Subcutaneous abdominal adipose tissue (tissue), 5 donors: ENCODE data around the gene RNF135.
"Not testable (repeated sequence)": the region's sequence is repeated elsewhere in the genome, so short reads cannot be mapped to it uniquely, and the experiment has no call there.

Experiments used
- H3K27ac ChIP-seq: one replicate; pipeline ENCODE4 v1.7.0; 2013; ENCODE audit warnings: low read depth, mild to moderate bottlenecking, inconsistent platforms, low read length, moderate library complexity
- H3K27me3 ChIP-seq, 5 donors: one replicate each; pipeline ENCODE4 v1.7.0; 2013; ENCODE audit warnings: low read length in 5 of 5, inconsistent platforms in 1 of 5; ENCODE audit not compliant: control insufficient read depth in 5 of 5, insufficient read depth in 4 of 5
- H3K36me3 ChIP-seq, 5 donors: one replicate each; pipeline ENCODE4 v1.7.0; 2013; ENCODE audit warnings: low read length in 5 of 5; ENCODE audit not compliant: control insufficient read depth in 5 of 5, insufficient read depth in 5 of 5
- H3K4me1 ChIP-seq, 5 donors: one replicate each; pipeline ENCODE4 v1.7.0; 2013; ENCODE audit warnings: low read length in 5 of 5, mild to moderate bottlenecking in 3 of 5, moderate library complexity in 1 of 5; ENCODE audit not compliant: control insufficient read depth in 5 of 5, insufficient read depth in 5 of 5
- H3K4me3 ChIP-seq, 5 donors: one replicate each; pipeline ENCODE4 v1.7.0; 2013; ENCODE audit warnings: low read length in 5 of 5, low read depth in 1 of 5
- H3K9ac ChIP-seq, 5 donors: one replicate each; pipeline ENCODE4 v1.7.0; 2013; ENCODE audit warnings: low read length in 5 of 5, mild to moderate bottlenecking in 4 of 5, moderate library complexity in 3 of 5
- H3K9me3 ChIP-seq, 5 donors: one replicate each; pipeline ENCODE4 v1.7.0; 2013; ENCODE audit warnings: low read length in 5 of 5; ENCODE audit not compliant: control insufficient read depth in 5 of 5
- donor health status: healthy.
- donor health status: healthy.
- donor health status: healthy.
- donor health status: healthy.
- donor health status: healthy.

Gene RNF135

DNA sequence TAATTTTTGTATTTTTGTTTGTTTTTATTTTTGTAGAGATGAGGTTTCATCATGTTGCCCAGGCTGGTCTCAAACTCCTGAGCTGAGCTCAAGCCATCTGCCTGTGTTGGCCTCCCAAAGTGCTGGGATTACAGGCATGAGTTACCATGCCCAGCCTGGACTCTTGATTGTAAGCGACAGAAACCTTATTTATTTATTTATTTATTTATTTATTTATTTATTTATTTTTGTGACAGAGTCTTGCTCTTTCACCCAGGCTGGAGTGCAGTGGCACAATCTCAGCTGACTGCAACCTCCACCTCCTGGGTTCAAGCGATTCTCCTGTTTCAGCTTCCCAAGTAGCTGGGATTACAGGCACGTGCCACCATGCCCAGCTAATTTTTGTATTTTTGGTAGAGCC lies 41.0 kb upstream of the RNF135 start:
- H3K4me1 ChIP-seq: peaks cover 0 to 12% (median 0%) of the 10 kb centered on the region in 5 donors
- H3K4me3 ChIP-seq, H3K27me3 ChIP-seq, H3K9ac ChIP-seq, H3K27ac ChIP-seq, H3K9me3 ChIP-seq: not testable (repeated sequence)
- peaks cover 0 to 32% (median 5%) of the 10 kb centered on the region in 5 donors for H3K36me3 ChIP-seq

GRCh38 chr17:30930495-30930894 lies 40.3 kb upstream of the RNF135 start:
- H3K9ac ChIP-seq: no peak overlapping the region
- H3K4me1 ChIP-seq: peaks cover 0 to 12% (median 0%) of the 10 kb centered on the region in 5 donors
- no peaks in the 10 kb centered on the region for H3K9me3 ChIP-seq
- peaks cover 0 to 5% (median 3%) of the 10 kb centered on the region in 5 donors for H3K27me3 ChIP-seq
- H3K27ac ChIP-seq: no peak overlapping the region
- H3K36me3 ChIP-seq: peaks cover 0 to 32% (median 5%) of the 10 kb centered on the region in 5 donors
- H3K4me3 ChIP-seq: no peak overlapping the region

- not testable (repeated sequence) for H3K4me3 ChIP-seq, H3K27ac ChIP-seq, H3K4me1 ChIP-seq, H3K9ac ChIP-seq, H3K9me3 ChIP-seq, H3K27me3 ChIP-seq
- H3K36me3 ChIP-seq: peaks cover 0 to 25% (median 3%) of the 10 kb centered on the region in 5 donors
Measured at GRCh38 chr17:30931582-30931981, 39.3 kb upstream of the RNF135 start.

- Histone ChIP-seq H3K4me3 (no peak overlapping the region), H3K27ac (no peak overlapping the region), H3K4me1 (peaks cover 0 to 6% (median 0%) of the 10 kb centered on the region in 5 donors), H3K27me3 (no peaks in the 10 kb centered on the region), H3K36me3 (peaks cover 0 to 20% (median 3%) of the 10 kb centered on the region in 5 donors), H3K9me3 (no peaks in the 10 kb centered on the region), H3K9ac (no peak overlapping the region)
Measured at GRCh38 chr17:30933966-30934365, 36.9 kb upstream of the RNF135 start.

GRCh38 chr17:30939051-30939689 lies 31.7 kb upstream of the RNF135 start:
- Histone ChIP-seq H3K27ac (no peak overlapping the region), H3K4me1 (peaks cover 0 to 6% (median 0%) of the 10 kb centered on the region in 5 donors), H3K27me3 (no peaks in the 10 kb centered on the region), H3K9me3 (no peaks in the 10 kb centered on the region), H3K9ac (no peak overlapping the region), H3K36me3 (peaks cover 0 to 10% (median 2%) of the 10 kb centered on the region in 5 donors), H3K4me3 (no peak overlapping the region)

GRCh38 chr17:30942308-30943079 lies 28.3 kb upstream of the RNF135 start:
- Histone ChIP-seq H3K27ac (no peak overlapping the region), H3K4me3 (no peak overlapping the region), H3K4me1 (peaks cover 0 to 6% (median 0%) of the 10 kb centered on the region in 5 donors), H3K27me3 (no peaks in the 10 kb centered on the region), H3K36me3 (peaks cover 0 to 23% (median 5%) of the 10 kb centered on the region in 5 donors), H3K9me3 (no peaks in the 10 kb centered on the region), H3K9ac (no peak overlapping the region)

GRCh38 chr17:30947796-30948195 lies 23.0 kb upstream of the RNF135 start:
- Histone ChIP-seq H3K27ac (no peak overlapping the region), H3K27me3 (no peaks in the 10 kb centered on the region), H3K9ac (peak overlapping the region in 1 of 5 donors; percentile 3)

GRCh38 chr17:30950189-30950588 lies 20.6 kb upstream of the RNF135 start:
- H3K27ac ChIP-seq: no peak overlapping the region
- no peak overlapping the region for H3K9ac ChIP-seq
- H3K4me1 ChIP-seq: peaks cover 4 to 44% (median 21%) of the 10 kb centered on the region in 5 donors
- peaks cover 0 to 16% (median 3%) of the 10 kb centered on the region in 5 donors for H3K36me3 ChIP-seq
- no peak overlapping the region for H3K4me3 ChIP-seq
- H3K9me3 ChIP-seq: no peaks in the 10 kb centered on the region
- no peaks in the 10 kb centered on the region for H3K27me3 ChIP-seq

More at GRCh38 chr17:30947796-30948195, 23.0 kb upstream of the RNF135 start:
- Histone ChIP-seq H3K9me3 (no peaks in the 10 kb centered on the region), H3K4me3 (no peak overlapping the region), H3K36me3 (peaks cover 0 to 24% (median 5%) of the 10 kb centered on the region in 5 donors), H3K4me1 (peaks cover 3 to 24% (median 11%) of the 10 kb centered on the region in 5 donors)

GRCh38 chr17:30950669-30951399 lies 20.0 kb upstream of the RNF135 start:
- peaks cover 4 to 47% (median 21%) of the 10 kb centered on the region in 5 donors for H3K4me1 ChIP-seq
- H3K27ac ChIP-seq: no peak overlapping the region
- no peaks in the 10 kb centered on the region for H3K9me3 ChIP-seq
- H3K9ac ChIP-seq: no peak overlapping the region
- no peaks in the 10 kb centered on the region for H3K27me3 ChIP-seq
- H3K4me3 ChIP-seq: no peak overlapping the region
- H3K36me3 ChIP-seq: peaks cover 0 to 13% (median 2%) of the 10 kb centered on the region in 5 donors
